ENCODE data around the gene TBPL1. TPM values are rescaled to one million over a fixed set of nuclear protein-coding genes. Genes with fewer than 3 reads are reported as not detected.

Gene TBPL1
- total RNA-seq, 4 donors from 2014 or later = 4.4 to 30.6 (median 19.7) TPM

DNA sequence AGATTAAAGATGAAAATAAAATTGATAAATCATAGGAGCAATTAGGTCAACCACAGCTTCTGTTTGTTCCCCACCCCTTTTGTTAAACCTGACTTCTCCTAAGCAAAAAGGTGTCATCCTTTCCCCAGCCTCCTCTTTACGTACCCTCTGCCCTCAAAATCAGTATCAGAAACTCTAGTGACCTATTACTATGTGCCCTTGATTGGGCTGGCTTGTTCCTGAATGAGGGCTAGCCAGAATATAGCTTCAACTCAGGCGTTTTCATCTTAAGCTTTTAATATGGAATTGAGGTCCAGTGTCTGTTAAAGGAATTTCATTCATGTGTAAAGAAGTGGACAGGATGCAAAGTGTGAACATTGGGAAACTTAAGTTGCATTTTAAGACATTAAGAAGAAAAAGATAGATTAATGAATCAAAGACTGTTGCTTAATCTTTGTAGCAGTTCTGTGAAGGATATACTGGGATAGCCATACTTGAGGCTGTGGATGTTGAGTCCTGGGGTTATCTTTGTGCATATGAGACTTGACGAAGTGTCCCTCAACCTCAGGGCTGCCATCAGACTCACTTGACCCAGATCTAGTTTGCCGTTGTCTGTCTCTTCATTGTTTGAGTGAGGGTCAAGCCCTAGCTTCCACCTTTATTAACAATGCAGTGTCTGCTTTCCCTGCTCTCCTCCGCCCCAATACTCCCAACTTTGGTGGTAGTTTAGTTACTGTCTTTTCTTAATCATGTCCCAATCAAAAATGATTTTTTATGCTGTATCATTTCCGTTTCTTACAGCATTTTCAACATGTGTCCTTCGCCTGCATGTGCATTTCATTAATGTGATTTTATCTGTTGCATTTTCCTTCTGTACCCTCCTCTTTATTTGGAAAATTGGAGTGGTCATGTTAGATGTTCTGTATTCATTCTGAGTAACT lies 1.9 kb downstream of the TBPL1 start:
- peaks cover 0 to 3% of the 10 kb centered on the region in 2 donors for H3K4me1 ChIP-seq
- DNase-seq = no peak
- no peaks in the 10 kb centered on the region for H3K36me3 ChIP-seq
- peak overlapping the region in 1 of 2 donors; percentile 98 for H3K4me3 ChIP-seq
- no peaks in the 10 kb centered on the region for H3K9me3 ChIP-seq
- H3K27me3 ChIP-seq = no peaks in the 10 kb centered on the region
- no peak overlapping the region for H3K27ac ChIP-seq
- TF ChIP-seq POLR2A (IDR thresholded peaks at IDR 0.05) = no peak
- TF ChIP-seq, protein P1, sequence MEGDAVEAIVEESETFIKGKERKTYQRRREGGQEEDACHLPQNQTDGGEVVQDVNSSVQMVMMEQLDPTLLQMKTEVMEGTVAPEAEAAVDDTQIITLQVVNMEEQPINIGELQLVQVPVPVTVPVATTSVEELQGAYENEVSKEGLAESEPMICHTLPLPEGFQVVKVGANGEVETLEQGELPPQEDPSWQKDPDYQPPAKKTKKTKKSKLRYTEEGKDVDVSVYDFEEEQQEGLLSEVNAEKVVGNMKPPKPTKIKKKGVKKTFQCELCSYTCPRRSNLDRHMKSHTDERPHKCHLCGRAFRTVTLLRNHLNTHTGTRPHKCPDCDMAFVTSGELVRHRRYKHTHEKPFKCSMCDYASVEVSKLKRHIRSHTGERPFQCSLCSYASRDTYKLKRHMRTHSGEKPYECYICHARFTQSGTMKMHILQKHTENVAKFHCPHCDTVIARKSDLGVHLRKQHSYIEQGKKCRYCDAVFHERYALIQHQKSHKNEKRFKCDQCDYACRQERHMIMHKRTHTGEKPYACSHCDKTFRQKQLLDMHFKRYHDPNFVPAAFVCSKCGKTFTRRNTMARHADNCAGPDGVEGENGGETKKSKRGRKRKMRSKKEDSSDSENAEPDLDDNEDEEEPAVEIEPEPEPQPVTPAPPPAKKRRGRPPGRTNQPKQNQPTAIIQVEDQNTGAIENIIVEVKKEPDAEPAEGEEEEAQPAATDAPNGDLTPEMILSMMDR (IDR thresholded peaks at IDR 0.05) = no peak
- intact Hi-C loops (cut with DNase I; ENCODE audit: low total_unique reads) = no loop called here

DNA sequence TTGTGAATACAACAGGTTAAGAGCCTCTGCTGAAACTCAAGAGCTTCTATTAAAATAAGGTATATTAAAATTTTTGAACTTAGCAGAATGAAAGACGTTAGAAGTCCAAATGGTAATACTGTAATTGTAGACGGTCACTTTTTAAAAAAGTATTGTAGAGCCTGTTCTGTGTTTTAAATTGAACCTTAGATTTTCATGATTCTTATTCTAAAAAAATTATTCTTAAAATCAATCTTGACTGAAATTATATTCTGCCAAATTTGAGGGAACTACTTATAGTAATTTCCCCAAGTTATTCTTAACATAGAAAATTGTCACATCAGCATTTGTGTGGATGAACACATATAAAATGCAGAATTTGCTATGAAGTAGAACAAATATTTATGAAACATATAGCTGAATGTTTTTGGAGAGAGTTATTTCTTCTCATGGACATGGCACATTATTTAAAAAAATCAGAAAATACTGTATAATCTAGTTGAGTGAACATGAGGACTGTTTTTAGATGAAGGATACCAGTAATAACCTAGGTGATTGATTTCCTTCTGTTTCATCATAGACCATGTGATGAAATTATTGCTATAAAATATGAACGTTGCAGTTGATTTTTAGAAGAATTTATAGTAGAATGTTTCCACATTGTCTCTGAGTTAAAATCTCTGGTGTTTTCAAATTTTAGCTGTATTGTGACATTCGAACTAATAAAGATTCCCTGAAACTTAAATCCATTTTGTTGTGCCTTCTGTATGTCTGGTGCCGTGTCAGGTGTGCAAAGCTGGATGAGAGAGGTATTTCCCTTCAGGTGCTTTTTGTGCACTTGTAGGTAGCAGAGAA lies 2.8 kb downstream of the TBPL1 start:
- no peaks in the 10 kb centered on the region for H3K9me3 ChIP-seq
- TF ChIP-seq, protein P1 (IDR thresholded peaks at IDR 0.05) = no peak
- TF ChIP-seq POLR2A (IDR thresholded peaks at IDR 0.05) = no peak
- H3K27ac ChIP-seq = no peak overlapping the region
- H3K27me3 ChIP-seq = no peaks in the 10 kb centered on the region
- H3K36me3 ChIP-seq = no peaks in the 10 kb centered on the region
- no peak for DNase-seq
- no peak overlapping the region for H3K4me3 ChIP-seq
- intact Hi-C loops (cut with DNase I; ENCODE audit: low total_unique reads) = no loop called here
- H3K4me1 ChIP-seq = peaks cover 0 to 3% of the 10 kb centered on the region in 2 donors

DNA sequence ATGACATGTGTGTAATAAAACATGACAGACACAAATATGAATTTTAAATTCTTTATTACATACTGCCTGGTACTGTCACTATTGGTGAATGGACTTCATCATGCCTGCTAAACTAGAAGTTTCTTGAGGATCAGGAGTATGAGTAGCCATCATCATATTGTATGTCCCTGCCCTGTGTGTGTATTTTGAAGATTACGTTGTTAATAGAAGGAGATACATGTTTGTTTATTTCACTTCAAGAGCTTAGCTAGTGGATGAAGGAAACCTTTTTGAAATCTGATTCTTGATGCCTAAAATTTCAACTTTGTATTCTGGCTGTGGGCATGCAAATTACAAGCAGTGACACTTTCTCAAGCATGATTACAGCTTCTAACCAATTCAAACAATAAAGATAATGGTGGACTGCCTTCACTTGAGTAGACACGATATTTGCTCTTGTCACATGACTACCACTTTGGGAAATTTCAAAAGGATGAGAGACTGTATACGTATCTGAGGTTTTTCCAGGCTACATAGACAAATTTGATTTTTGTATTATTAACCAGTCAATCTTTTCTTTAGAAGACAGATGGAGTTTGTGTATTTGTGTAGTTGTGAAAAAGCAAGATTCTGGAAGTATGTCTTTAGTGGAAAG lies 3.5 kb downstream of the TBPL1 start:
- H3K4me3 ChIP-seq = no peak overlapping the region
- peaks cover 0 to 3% of the 10 kb centered on the region in 2 donors for H3K4me1 ChIP-seq
- no peak overlapping the region for H3K27ac ChIP-seq
- H3K27me3 ChIP-seq = no peaks in the 10 kb centered on the region
- intact Hi-C loops (cut with DNase I; ENCODE audit: low total_unique reads) = no loop called here
- H3K36me3 ChIP-seq = no peaks in the 10 kb centered on the region
- TF ChIP-seq, protein P1 (IDR thresholded peaks at IDR 0.05) = no peak
- TF ChIP-seq POLR2A (IDR thresholded peaks at IDR 0.05) = no peak
- no peak for DNase-seq
- no peaks in the 10 kb centered on the region for H3K9me3 ChIP-seq

DNA sequence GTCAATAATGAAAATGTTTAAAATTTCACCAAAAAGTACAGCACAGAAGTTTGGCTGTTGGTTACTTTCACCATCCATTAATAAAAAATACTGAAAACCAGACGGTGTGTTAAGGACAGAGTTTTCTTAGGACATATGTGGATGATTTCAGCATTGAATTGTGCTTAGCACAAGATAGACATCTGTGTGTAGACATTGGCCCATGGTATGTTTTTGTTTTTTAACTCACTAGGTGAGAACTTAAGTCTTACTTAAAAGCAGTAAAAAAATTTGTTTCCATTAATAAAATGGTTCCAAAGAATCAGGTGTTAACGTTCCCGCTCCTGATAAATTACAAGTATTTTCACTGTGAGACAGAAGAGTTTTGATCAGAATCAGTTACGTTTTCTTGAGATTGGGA lies 4.2 kb downstream of the TBPL1 start:
- TF ChIP-seq, protein P1 (IDR thresholded peaks at IDR 0.05) = no peak
- TF ChIP-seq POLR2A (IDR thresholded peaks at IDR 0.05) = no peak
- H3K4me3 ChIP-seq = no peak overlapping the region
- H3K27me3 ChIP-seq = no peaks in the 10 kb centered on the region
- no peaks in the 10 kb centered on the region for H3K9me3 ChIP-seq
- no peak overlapping the region for H3K27ac ChIP-seq
- no peaks in the 10 kb centered on the region for H3K36me3 ChIP-seq
- intact Hi-C loops (cut with DNase I; ENCODE audit: low total_unique reads) = no loop called here
- no peak for DNase-seq
- H3K4me1 ChIP-seq = peaks cover 0 to 3% of the 10 kb centered on the region in 2 donors

Data from uterus (tissue), 4 donors.